HG03039 (cell line): ENCODE measurements around the gene NR2C2.

Experiments
- ATAC-seq: cut with Tn5 transposase; IDR thresholded peaks from one replicate; pipeline ENCODE4 v1.9.1; 2021; ENCODE audit warnings: mild to moderate bottlenecking, moderate library complexity; ENCODE audit not compliant: unreplicated experiment

NR2C2 gene

GRCh38 chr3:15096046-15096445 is 148.7 kb downstream of the NR2C2 start:
- no peak for ATAC-seq

GRCh38 chr3:15097891-15098290 is 150.5 kb downstream of the NR2C2 start:
- no peak for ATAC-seq
